Bronchial epithelial cell (primary cell): ENCODE results near the gene UQCC2. TPM values are rescaled to one million over a fixed set of nuclear protein-coding genes. Genes with fewer than 3 reads are reported as not detected.
A peak's percentile ranks its signal among the peaks of the same experiment; 100 is the strongest.

Experiments
- DNase-seq: peaks from one replicate; pipeline ENCODE4 v3.0.0-alpha.2; 2010; ENCODE audit warnings: low read depth
- FAIRE-seq: peaks from 2 replicates; lab custom pipeline; 2011; peaks lifted over from hg19 to GRCh38; lab: Jason Lieb, UNC
- H3K27me3 ChIP-seq: 2 replicates; pipeline ENCODE4 v1.5.1; 2011; ENCODE audit warnings: low read length; ENCODE audit not compliant: control insufficient read depth, insufficient read depth
- H3K36me3 ChIP-seq: 2 replicates; pipeline ENCODE4 v1.5.1; 2011; ENCODE audit warnings: low read length; ENCODE audit not compliant: control insufficient read depth, insufficient read depth
- H3K4me3 ChIP-seq: 2 replicates; pipeline ENCODE4 v1.5.1; 2011; ENCODE audit warnings: mild to moderate bottlenecking, low read depth, low read length, control low read depth
- total RNA-seq: library from RNA; depleted of rRNA; stranded (reverse); fragments of >200 nt; gene quantifications from 2 replicates; pipeline ENCODE4 v1.2.1, GENCODE V29; 2014
- TF ChIP-seq, protein P1 (sequence below): IDR thresholded peaks from 2 replicates; pipeline ENCODE4 v1.5.1; 2011; ENCODE audit warnings: mild to moderate bottlenecking, moderate library complexity, low read length, control low read depth, inconsistent platforms; ENCODE audit not compliant: insufficient read depth, severe bottlenecking

UQCC2 gene
- total RNA-seq, 1 donor from 2014 or later = 47.1 TPM

DNA sequence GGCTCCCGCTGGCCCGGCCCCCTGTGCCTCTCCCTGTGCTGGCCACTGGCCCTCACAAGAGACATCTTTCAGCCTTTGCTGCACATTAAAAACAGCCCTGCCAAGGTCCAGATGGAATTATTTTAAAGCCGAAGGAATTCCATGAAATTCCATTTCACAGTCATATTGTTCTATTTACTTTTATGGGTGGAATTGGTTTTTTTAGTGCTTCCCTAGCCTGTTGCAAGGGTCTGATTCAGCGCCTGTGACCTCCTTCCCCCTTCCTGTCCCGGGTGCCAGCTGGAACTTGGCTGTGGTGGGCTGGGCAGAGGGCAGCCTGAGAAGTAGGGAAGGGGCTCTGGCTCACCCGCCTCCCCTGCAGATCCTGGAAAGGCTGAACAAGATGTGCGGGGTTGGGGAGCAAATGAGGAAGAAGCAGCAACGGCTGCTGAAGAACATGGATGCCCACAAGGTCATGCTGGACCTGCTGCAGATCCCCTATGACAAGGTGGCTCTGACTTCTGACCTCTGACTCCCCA lies 34.3 kb downstream of the UQCC2 start:
- TF ChIP-seq, protein P1, sequence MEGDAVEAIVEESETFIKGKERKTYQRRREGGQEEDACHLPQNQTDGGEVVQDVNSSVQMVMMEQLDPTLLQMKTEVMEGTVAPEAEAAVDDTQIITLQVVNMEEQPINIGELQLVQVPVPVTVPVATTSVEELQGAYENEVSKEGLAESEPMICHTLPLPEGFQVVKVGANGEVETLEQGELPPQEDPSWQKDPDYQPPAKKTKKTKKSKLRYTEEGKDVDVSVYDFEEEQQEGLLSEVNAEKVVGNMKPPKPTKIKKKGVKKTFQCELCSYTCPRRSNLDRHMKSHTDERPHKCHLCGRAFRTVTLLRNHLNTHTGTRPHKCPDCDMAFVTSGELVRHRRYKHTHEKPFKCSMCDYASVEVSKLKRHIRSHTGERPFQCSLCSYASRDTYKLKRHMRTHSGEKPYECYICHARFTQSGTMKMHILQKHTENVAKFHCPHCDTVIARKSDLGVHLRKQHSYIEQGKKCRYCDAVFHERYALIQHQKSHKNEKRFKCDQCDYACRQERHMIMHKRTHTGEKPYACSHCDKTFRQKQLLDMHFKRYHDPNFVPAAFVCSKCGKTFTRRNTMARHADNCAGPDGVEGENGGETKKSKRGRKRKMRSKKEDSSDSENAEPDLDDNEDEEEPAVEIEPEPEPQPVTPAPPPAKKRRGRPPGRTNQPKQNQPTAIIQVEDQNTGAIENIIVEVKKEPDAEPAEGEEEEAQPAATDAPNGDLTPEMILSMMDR = no peak
- Histone ChIP-seq H3K4me3 (no peak overlapping the region), H3K36me3 (peaks cover 69% of the 10 kb centered on the region), H3K27me3 (no peaks in the 10 kb centered on the region)
- DNase-seq (no peak), FAIRE-seq (no peak)

DNA sequence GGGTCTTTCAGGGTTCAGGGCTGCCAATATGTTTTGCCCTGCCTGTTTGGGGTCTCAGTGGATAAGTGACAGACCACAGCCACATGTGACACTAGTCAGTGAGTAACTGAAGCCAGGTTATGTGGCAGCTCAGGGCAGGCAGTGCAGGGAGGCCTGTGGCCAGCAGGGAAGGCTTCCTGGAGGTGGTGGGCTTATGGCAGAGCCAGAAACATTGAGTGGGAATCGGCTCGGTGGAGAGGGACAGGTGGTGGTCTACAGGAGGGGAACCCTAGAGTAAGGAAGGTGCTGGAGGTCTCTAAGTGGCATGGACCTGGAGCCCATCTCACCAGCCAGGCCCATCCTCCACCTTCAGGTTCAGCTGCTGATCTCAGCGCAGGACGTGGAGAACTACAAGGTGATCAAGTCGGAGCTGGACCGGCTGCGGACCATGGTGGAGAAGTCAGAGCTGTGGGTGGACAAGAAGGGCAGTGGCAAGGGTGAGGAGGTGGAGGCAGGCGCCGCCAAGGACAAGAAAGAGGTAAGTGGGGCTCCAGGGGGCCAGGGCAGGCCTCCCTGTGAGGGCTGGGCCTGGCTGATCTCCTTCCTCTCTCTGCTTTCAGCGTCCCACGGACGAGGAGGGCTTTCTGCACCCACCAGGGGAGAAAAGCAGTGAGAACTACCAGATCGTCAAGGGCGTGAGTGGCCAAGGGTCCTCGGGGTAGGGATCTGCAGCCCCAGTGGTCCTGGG lies 34.9 kb downstream of the UQCC2 start:
- no peaks in the 10 kb centered on the region for H3K27me3 ChIP-seq
- H3K36me3 ChIP-seq = peaks cover 69% of the 10 kb centered on the region
- TF ChIP-seq, protein P1 = no peak
- no peak for FAIRE-seq
- no peak for DNase-seq
- H3K4me3 ChIP-seq = no peak overlapping the region

DNA sequence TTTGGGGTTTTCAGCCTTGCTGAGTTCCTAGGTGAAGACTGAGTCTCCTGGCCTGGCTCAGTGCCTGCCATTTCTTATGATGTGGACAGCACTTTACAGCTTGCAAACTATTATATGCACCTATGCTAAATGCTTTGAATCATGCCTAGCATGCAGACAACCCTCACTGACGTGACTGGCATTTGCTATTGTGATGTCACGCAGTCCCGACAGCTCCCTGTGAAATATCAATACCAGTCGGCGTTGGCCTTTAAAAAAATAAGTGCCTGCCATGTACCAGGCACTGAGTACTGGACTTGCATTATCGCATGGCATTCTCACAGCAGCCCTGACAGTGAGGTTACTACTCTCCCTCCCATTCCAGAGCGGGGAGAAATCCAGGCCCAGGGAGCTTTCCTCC lies 35.5 kb downstream of the UQCC2 start:
- Histone ChIP-seq H3K4me3 (no peak overlapping the region), H3K27me3 (no peaks in the 10 kb centered on the region), H3K36me3 (peaks cover 70% of the 10 kb centered on the region)
- TF ChIP-seq, protein P1 = no peak
- FAIRE-seq (no peak), DNase-seq (no peak)

DNA sequence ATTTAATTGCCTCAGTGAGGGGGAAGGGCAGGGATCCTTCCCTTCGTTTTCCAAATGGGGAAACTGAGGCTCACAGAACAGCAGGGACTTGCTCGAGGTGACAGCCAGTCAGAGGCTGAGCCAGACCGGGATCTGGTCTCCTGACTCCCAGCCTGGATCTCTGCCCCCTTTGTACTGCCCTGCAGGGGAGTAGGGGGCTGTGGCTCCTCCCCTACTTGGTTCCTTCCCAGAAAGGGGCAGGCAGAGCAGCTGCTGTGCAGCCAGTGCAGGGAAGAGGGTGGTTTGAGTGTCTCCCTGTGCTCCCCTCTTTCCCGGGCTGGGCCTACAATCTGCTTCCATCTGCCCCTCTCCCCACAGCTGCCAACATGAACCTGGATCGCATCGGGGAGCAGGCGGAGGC lies 37.6 kb downstream of the UQCC2 start:
- no peak for FAIRE-seq
- H3K27me3 ChIP-seq = no peaks in the 10 kb centered on the region
- DNase-seq = no peak
- TF ChIP-seq, protein P1 = no peak
- no peak overlapping the region for H3K4me3 ChIP-seq
- peaks cover 67% of the 10 kb centered on the region for H3K36me3 ChIP-seq

DNA sequence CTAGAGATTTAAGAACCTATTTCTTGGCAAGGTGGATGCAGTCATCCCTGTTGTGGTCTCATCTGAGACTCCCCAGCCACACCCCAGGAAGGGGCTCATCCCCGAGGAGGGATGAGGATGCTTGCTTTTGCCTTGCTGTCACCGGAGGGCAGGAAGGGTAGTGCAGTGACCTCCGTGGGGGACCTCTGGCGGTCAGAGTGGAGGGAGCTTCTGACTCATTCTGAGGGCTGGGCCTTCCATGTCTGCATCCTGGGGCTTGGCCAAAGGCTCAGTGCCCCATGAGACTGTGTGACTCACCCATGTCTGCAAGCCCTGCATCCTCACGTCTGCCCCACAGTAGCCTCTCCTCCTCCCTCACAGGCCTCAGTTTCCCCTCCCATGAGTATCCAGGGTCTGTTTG lies 38.7 kb downstream of the UQCC2 start:
- peak; percentile 93 for DNase-seq
- Histone ChIP-seq H3K4me3 (no peak overlapping the region), H3K27me3 (no peaks in the 10 kb centered on the region), H3K36me3 (peaks cover 66% of the 10 kb centered on the region)
- FAIRE-seq = peak; percentile 98
- TF ChIP-seq, protein P1 = peak; percentile 82
